IPS DF 6.9 (cell line): ENCODE data around the gene CTSS.
A peak's percentile ranks its signal among the peaks of the same experiment; 100 is the strongest.

Source experiments
- DNase-seq: peaks from one replicate; pipeline ENCODE4 v3.0.0-alpha.2; 2013; ENCODE audit warnings: low read depth, low spot score
- H3K27ac ChIP-seq: one replicate; pipeline ENCODE4 v1.5.1; 2013; ENCODE audit warnings: low read length, control low read depth
- H3K27me3 ChIP-seq: 2 replicates; pipeline ENCODE4 v1.6.1; 2013; ENCODE audit warnings: mild to moderate bottlenecking, low read length; ENCODE audit not compliant: control insufficient read depth, insufficient read depth
- H3K36me3 ChIP-seq: 2 replicates; pipeline ENCODE4 v1.6.1; 2013; ENCODE audit warnings: low read length; ENCODE audit not compliant: control insufficient read depth, insufficient read depth
- H3K4me1 ChIP-seq: 2 replicates; pipeline ENCODE4 v1.6.1; 2013; ENCODE audit warnings: low read length; ENCODE audit not compliant: control insufficient read depth, insufficient read depth
- H3K4me3 ChIP-seq: 2 replicates; pipeline ENCODE4 v1.5.1; 2013; ENCODE audit warnings: mild to moderate bottlenecking, low read length
- H3K9me3 ChIP-seq: 2 replicates; pipeline ENCODE4 v1.6.1; 2013; ENCODE audit warnings: low read length, inconsistent platforms; ENCODE audit not compliant: control insufficient read depth, insufficient read depth
- WGBS: extraction: QIAGEN DNeasy Blood & Tissue Kit; methylation state at CpG from one replicate; pipeline ENCODE4 v1.1.7; 2013; ENCODE audit warnings: mixed read lengths, missing lambda C conversion rate; ENCODE audit not compliant: insufficient read length, insufficient coverage; 5-methylcytosine and 5-hydroxymethylcytosine counted together

Gene CTSS

GRCh38 chr1:150683914-150684313 lies 81.7 kb downstream of the CTSS start:
- Histone ChIP-seq H3K4me1 (no peaks in the 10 kb centered on the region), H3K27ac (no peak overlapping the region), H3K4me3 (no peak overlapping the region), H3K36me3 (no peaks in the 10 kb centered on the region; the same call in 1 of the 2 replicates), H3K9me3 (no peaks in the 10 kb centered on the region), H3K27me3 (no peaks in the 10 kb centered on the region)
- no CpG with 5 or more reads among the region's 1 CpG for WGBS
- DNase-seq = peak; percentile 7
